H1 (cell line): Measurements from ENCODE around the gene PRKCZ. TPM values are rescaled to one million over a fixed set of nuclear protein-coding genes. Genes with fewer than 3 reads are reported as not detected.

Source experiments
- CTCF ChIA-PET: fragments of 300-600 bp; sonication (Branson Sonifier 250); formaldehyde crosslinking; loops from one replicate; lab custom pipeline; 2021; ENCODE audit not compliant: partially characterized antibody; lab: Charles Lee
- POLR2A ChIA-PET: fragments of 300-600 bp; sonication (Branson Sonifier 250); formaldehyde crosslinking; loops from one replicate; lab custom pipeline; 2021; ENCODE audit warnings: inconsistent platforms; ENCODE audit not compliant: partially characterized antibody; lab: Charles Lee
- DNase-seq, 2 experiments: peaks; one replicate each; pipeline versions ENCODE4 v3.0.0 to v3.0.0-alpha.2; 2010 to 2022; ENCODE audit warnings: low spot score in 2 of 2, low read depth in 1 of 2, mixed read lengths in 1 of 2
- FAIRE-seq: peaks from 2 replicates; lab custom pipeline; 2011; peaks lifted over from hg19 to GRCh38; lab: Jason Lieb, UNC
- H2AFZ ChIP-seq: 2 replicates; pipeline ENCODE4 v1.8.1; 2012; ENCODE audit warnings: low read length, inconsistent platforms
- H2AK5ac ChIP-seq: 2 replicates; pipeline ENCODE4 v1.6.1; 2013; ENCODE audit warnings: low read depth, low read length
- H2BK120ac ChIP-seq: replicated peaks from 2 replicates; pipeline ENCODE3; 2013; ENCODE audit warnings: low read depth, low read length, inconsistent platforms
- H2BK12ac ChIP-seq: 2 replicates; pipeline ENCODE4 v1.6.1; 2013; ENCODE audit warnings: low read depth, low read length
- H2BK15ac ChIP-seq: 2 replicates; pipeline ENCODE4 v1.6.1; 2013; ENCODE audit warnings: low read length
- H2BK20ac ChIP-seq: 2 replicates; pipeline ENCODE4 v1.6.1; 2013; ENCODE audit warnings: low read length
- H2BK5ac ChIP-seq: 2 replicates; pipeline ENCODE4 v1.6.1; 2013; ENCODE audit warnings: low read depth, low read length
- H3K14ac ChIP-seq: 2 replicates; pipeline ENCODE4 v1.6.1; 2013; ENCODE audit warnings: inconsistent platforms; ENCODE audit not compliant: insufficient read length
- H3K18ac ChIP-seq: 2 replicates; pipeline ENCODE4 v1.6.1; 2013; ENCODE audit warnings: low read length; ENCODE audit errors: extremely low read depth
- H3K23ac ChIP-seq: 2 replicates; pipeline ENCODE4 v1.6.1; 2013; ENCODE audit warnings: inconsistent platforms; ENCODE audit not compliant: insufficient read length
- H3K23me2 ChIP-seq: 2 replicates; pipeline ENCODE4 v1.6.1; 2013; ENCODE audit warnings: low read depth, low read length
- H3K27ac ChIP-seq: 2 replicates; pipeline ENCODE4 v1.6.1; 2011; ENCODE audit warnings: low read depth, low read length, inconsistent platforms
- H3K27me3 ChIP-seq, 4 experiments: replicated peaks in 1 of 4; 1 replicate in 1 of 4; 2 replicates in 3 of 4; pipeline versions ENCODE4 v1.6.1 to v1.8.1; 2011 to 2013; ENCODE audit warnings: low read length in 3 of 4, mild to moderate bottlenecking in 3 of 4, inconsistent platforms in 2 of 4, mixed read lengths in 2 of 4, moderate library complexity in 1 of 4; ENCODE audit not compliant: control insufficient read depth in 3 of 4, insufficient read depth in 3 of 4; ENCODE audit errors: extremely low read depth in 1 of 4
- H3K36me3 ChIP-seq, 4 experiments: 2 replicates each; pipeline versions ENCODE4 v1.6.1 to v1.8.1; 2011 to 2013; ENCODE audit warnings: mild to moderate bottlenecking in 4 of 4, low read length in 3 of 4, moderate library complexity in 2 of 4, control low read depth in 1 of 4, inconsistent platforms in 1 of 4; ENCODE audit not compliant: insufficient read depth in 4 of 4, control insufficient read depth in 2 of 4
- H3K4ac ChIP-seq: replicated peaks from 2 replicates; pipeline ENCODE3; 2013; ENCODE audit warnings: low read length, low read depth, mixed read lengths, inconsistent platforms; ENCODE audit not compliant: insufficient read length
- H3K4me1 ChIP-seq, 4 experiments: replicated peaks in 1 of 4; 1 replicate in 1 of 4; 2 replicates in 3 of 4; pipeline versions ENCODE4 v1.6.1 to v1.8.1; 2011 to 2013; ENCODE audit warnings: low read length in 3 of 4, inconsistent platforms in 2 of 4, mixed read lengths in 1 of 4; ENCODE audit not compliant: insufficient read depth in 4 of 4, control insufficient read depth in 3 of 4
- H3K4me2 ChIP-seq, 2 experiments: 2 replicates each; pipeline versions ENCODE4 v1.6.1 to v1.8.1; 2011 to 2013; ENCODE audit warnings: low read depth in 2 of 2, low read length in 2 of 2, control low read depth in 1 of 2, inconsistent platforms in 1 of 2, mild to moderate bottlenecking in 1 of 2; ENCODE audit not compliant: insufficient read depth in 1 of 2
- H3K4me3 ChIP-seq, 4 experiments: fragments of 200-600, 300-600 bp in 1 of 4; sonication (generic), shearing (Covaris generic), sonication (Bioruptor Twin) in 1 of 4; 2 replicates each; pipeline versions ENCODE4 v1.5.1 to v1.8.1; 2011 to 2016; ENCODE audit warnings: low read length in 4 of 4, low read depth in 3 of 4, control low read depth in 2 of 4, inconsistent platforms in 2 of 4, mild to moderate bottlenecking in 2 of 4, mixed read lengths in 1 of 4, moderate library complexity in 1 of 4; ENCODE audit not compliant: insufficient read depth in 2 of 4; ENCODE audit errors: extremely low read depth in 1 of 4
- H3K56ac ChIP-seq: replicated peaks from 2 replicates; pipeline ENCODE3; 2013; ENCODE audit warnings: low read depth, mild to moderate bottlenecking, mixed read lengths, low read length, inconsistent platforms; ENCODE audit not compliant: insufficient read length
- H3K79me1 ChIP-seq: 2 replicates; pipeline ENCODE4 v1.6.1; 2013; ENCODE audit warnings: low read depth, low read length, control low read depth
- H3K79me2 ChIP-seq, 2 experiments: 2 replicates each; pipeline versions ENCODE4 v1.6.1 to v1.8.1; 2012 to 2013; ENCODE audit warnings: low read length in 2 of 2, mild to moderate bottlenecking in 2 of 2, inconsistent platforms in 1 of 2; ENCODE audit not compliant: insufficient read depth in 2 of 2, control insufficient read depth in 1 of 2
- H3K9ac ChIP-seq, 4 experiments: replicated peaks in 1 of 4; 1 replicate in 1 of 4; 2 replicates in 3 of 4; pipeline versions ENCODE4 v1.6.1 to v1.8.1; 2011 to 2013; ENCODE audit warnings: low read depth in 3 of 4, low read length in 3 of 4, control low read depth in 2 of 4, mild to moderate bottlenecking in 2 of 4, moderate library complexity in 2 of 4, inconsistent platforms in 1 of 4; ENCODE audit errors: extremely low read depth in 1 of 4
- H3K9me3 ChIP-seq, 2 experiments: 2 replicates each; pipeline versions ENCODE4 v1.6.1 to v1.8.1; 2012 to 2013; ENCODE audit warnings: mild to moderate bottlenecking in 2 of 2, moderate library complexity in 2 of 2, control low read depth in 1 of 2, inconsistent platforms in 1 of 2, low read depth in 1 of 2, low read length in 1 of 2, mixed read lengths in 1 of 2; ENCODE audit not compliant: insufficient read depth in 2 of 2
- H4K20me1 ChIP-seq, 2 experiments: replicated peaks in 1 of 2; 2 replicates each; pipeline versions ENCODE3 to v1.8.1; 2011 to 2013; ENCODE audit warnings: inconsistent platforms in 2 of 2, low read length in 2 of 2, mild to moderate bottlenecking in 1 of 2; ENCODE audit not compliant: insufficient read depth in 2 of 2, control insufficient read depth in 1 of 2
- H4K5ac ChIP-seq: 2 replicates; pipeline ENCODE4 v1.6.1; 2013; ENCODE audit warnings: low read length, low read depth, mixed read lengths, inconsistent platforms; ENCODE audit not compliant: insufficient read length
- H4K8ac ChIP-seq: 2 replicates; pipeline ENCODE4 v1.8.0; 2013; ENCODE audit warnings: mild to moderate bottlenecking, moderate library complexity, low read length, inconsistent platforms; ENCODE audit not compliant: insufficient read depth; ENCODE audit errors: extremely low read depth
- H4K91ac ChIP-seq: replicated peaks from 2 replicates; pipeline ENCODE3; 2013; ENCODE audit warnings: low read length, mixed read lengths, inconsistent platforms; ENCODE audit not compliant: insufficient read length
- EGR1 ChIP-seq: IDR thresholded peaks from 2 replicates; pipeline ENCODE4 v1.6.1; 2011; ENCODE audit warnings: low read depth, low read length, borderline replicate concordance
- HDAC6 ChIP-seq: IDR thresholded peaks from one replicate; pipeline ENCODE4 v1.7.1; 2012; ENCODE audit warnings: low read depth, mild to moderate bottlenecking, inconsistent platforms, low read length, moderate library complexity
- KDM1A ChIP-seq: fragments of 200-600, 300-600 bp; sonication (generic); IDR thresholded peaks from 2 replicates; pipeline ENCODE4 v1.7.1; 2016; ENCODE audit warnings: mild to moderate bottlenecking, low read length, borderline replicate concordance
- POLR2A ChIP-seq, 2 experiments: IDR thresholded peaks; 1 replicate in 1 of 2; 2 replicates in 1 of 2; pipeline ENCODE4 v1.6.1; 2011; ENCODE audit warnings: low read depth in 2 of 2, low read length in 2 of 2, mild to moderate bottlenecking in 2 of 2; ENCODE audit errors: control extremely low read depth in 1 of 2
- POLR2AphosphoS5 ChIP-seq: IDR thresholded peaks from 2 replicates; pipeline ENCODE4 v1.6.1; 2011; ENCODE audit warnings: low read depth, low read length
- SIRT6 ChIP-seq: IDR thresholded peaks from one replicate; pipeline ENCODE4 v1.7.1; 2012; ENCODE audit warnings: low read length, inconsistent platforms
- SIX5 ChIP-seq: IDR thresholded peaks from 2 replicates; pipeline ENCODE4 v1.6.1; 2011; ENCODE audit warnings: mild to moderate bottlenecking, low read depth, low read length
- SP2 ChIP-seq: IDR thresholded peaks from 2 replicates; pipeline ENCODE4 v1.6.1; 2012; ENCODE audit warnings: mild to moderate bottlenecking, low read length, inconsistent platforms
- TAF1 ChIP-seq: IDR thresholded peaks from 2 replicates; pipeline ENCODE4 v1.6.1; 2011; ENCODE audit warnings: mild to moderate bottlenecking, low read depth, low read length
- WGBS, 2 experiments: shearing (Covaris generic) in 1 of 2; methylation state at CpG; one replicate each; pipeline versions ENCODE4 v1.1.6 to v1.1.7; 2013 to 2015; ENCODE audit warnings: low lambda C conversion rate in 2 of 2, mixed read lengths in 2 of 2, inconsistent platforms in 1 of 2, low coverage in 1 of 2, missing lambda C conversion rate in 1 of 2; ENCODE audit not compliant: insufficient replicate concordance in 2 of 2, insufficient coverage in 1 of 2, insufficient read length in 1 of 2; ENCODE audit errors: extremely low coverage in 1 of 2, missing lambda C conversion rate in 1 of 2; 5-methylcytosine and 5-hydroxymethylcytosine counted together
- polyA plus RNA-seq, 7 experiments: library from polyadenylated mRNA; depleted of rRNA in 3 of 7; stranded (reverse) in 5 of 7; unstranded in 2 of 7; fragments of >200 nt in 5 of 7; fragments of 200-250 nt in 2 of 7; gene quantifications; 1 replicate in 5 of 7; 2 replicates in 1 of 7; 4 replicates in 1 of 7; pipeline versions ENCODE4 v1.2.1 to v1.2.3, GENCODE V29; 2011 to 2013; ENCODE audit warnings: missing spikeins in 2 of 7, mixed read lengths in 2 of 7
- total RNA-seq: library from RNA; stranded (reverse); fragmentation: NEBNext Ultra II Directional; extraction: Animal tissue kit (Norgen Biotek cat#: 25700); gene quantifications from 2 replicates; pipeline ENCODE4 v1.2.1, GENCODE V29; 2021

Gene PRKCZ
- total and polyA plus RNA-seq, 2 of the 8 experiments (the other 6 are each of a cell fraction or from before 2014, with no cell fraction given): 37.4 to 45.1 TPM

- no peak overlapping the region for H2BK15ac ChIP-seq
- no peak overlapping the region for H3K4me3 ChIP-seq
- TF ChIP-seq SIX5 (no peak), POLR2AphosphoS5 (no peak), HDAC6 (no peak), EGR1 (no peak), SIRT6 (no peak), SP2 (no peak), TAF1 (no peak), KDM1A (no peak), POLR2A (IDR thresholded peaks at IDR 0.05; ENCODE audit: control extremely low read depth in 1 of 2, low read depth in 2 of 2, low read length in 2 of 2) (no peak)
- no peak overlapping the region for H3K9ac ChIP-seq
- H4K5ac ChIP-seq: no peak overlapping the region
- DNase-seq (no peak), FAIRE-seq (no peak)
- H3K4me1 ChIP-seq: peaks cover 0 to 14% (median 10%) of the 10 kb centered on the region in 4 experiments; a peak in 6 of 7 replicates
- H3K56ac ChIP-seq: no peak overlapping the region
- peaks cover 8% of the 10 kb centered on the region for H3K23me2 ChIP-seq
- no peak overlapping the region for H3K27ac ChIP-seq
- no peaks in the 10 kb centered on the region for H3K9me3 ChIP-seq
- no peak overlapping the region for H2BK120ac ChIP-seq
- no peak overlapping the region for H3K4ac ChIP-seq
- peaks cover 11 to 16% of the 10 kb centered on the region in 2 experiments for H4K20me1 ChIP-seq
- H3K14ac ChIP-seq: no peak overlapping the region
- H2BK20ac ChIP-seq: no peak overlapping the region
- 86% methylated on average over 9 of the region's 10 CpGs; no CpG with 5 or more reads in 1 of the 2 experiments for WGBS, 2 experiments
- CTCF ChIA-PET: interaction anchor here (0.6 to 1.1 kb wide), 2 partner anchors 9 to 144 kb away, joined by 3 to 5 read pairs; no protein-coding TSS in a partner anchor
- H3K23ac ChIP-seq: no peak overlapping the region
- H4K91ac ChIP-seq: no peak overlapping the region
- no peak overlapping the region for H2BK12ac ChIP-seq
- no peaks in the 10 kb centered on the region; a peak in 1 of 7 replicates for H3K27me3 ChIP-seq
- H3K79me1 ChIP-seq: peaks cover 13% of the 10 kb centered on the region
- H4K8ac ChIP-seq: no peak overlapping the region
- H2AFZ ChIP-seq: no peak overlapping the region
- H3K18ac ChIP-seq: no peak overlapping the region
- no peak overlapping the region for H2BK5ac ChIP-seq
- H3K4me2 ChIP-seq: no peak overlapping the region; a peak in 1 of 4 replicates
- H3K36me3 ChIP-seq: peaks cover 3 to 14% (median 10%) of the 10 kb centered on the region in 4 experiments; a peak in 5 of 8 replicates
- H3K79me2 ChIP-seq: peaks cover 0 to 26% of the 10 kb centered on the region in 2 experiments; a peak in 2 of 4 replicates
- POLR2A ChIA-PET: no interaction called here
- H2AK5ac ChIP-seq: no peak overlapping the region
Observed at GRCh38 chr1:2052756-2053155, 2.5 kb downstream of the PRKCZ start.
